H1 (cell line): ENCODE results near the gene PARD3. TPM values are rescaled to one million over a fixed set of nuclear protein-coding genes. Genes with fewer than 3 reads are reported as not detected.

ENCODE experiments used
- BCL11A ChIP-seq, 2 experiments: IDR thresholded peaks; one replicate each; pipeline ENCODE4 v1.6.1; 2011; ENCODE audit warnings: low read depth in 2 of 2, low read length in 2 of 2, mild to moderate bottlenecking in 2 of 2
- POLR2AphosphoS5 ChIP-seq: IDR thresholded peaks from 2 replicates; pipeline ENCODE4 v1.6.1; 2011; ENCODE audit warnings: low read depth, low read length
- RFX5 ChIP-seq: IDR thresholded peaks from 2 replicates; pipeline ENCODE4 v1.6.1; 2011; ENCODE audit warnings: low read depth, low read length, improper control_type of control experiment, borderline replicate concordance
- RNF2 ChIP-seq: fragments of 200-900, 300-1000 bp; sonication (generic); IDR thresholded peaks from 2 replicates; pipeline ENCODE4 v1.7.1; 2016; ENCODE audit warnings: borderline replicate concordance, low read depth, mild to moderate bottlenecking, antibody characterized with exemption, low read length; ENCODE audit not compliant: poor library complexity, severe bottlenecking; ENCODE audit errors: missing control alignments
- polyA plus RNA-seq, 7 experiments: library from polyadenylated mRNA; depleted of rRNA in 3 of 7; stranded (reverse) in 5 of 7; unstranded in 2 of 7; fragments of >200 nt in 5 of 7; fragments of 200-250 nt in 2 of 7; gene quantifications; 1 replicate in 5 of 7; 2 replicates in 1 of 7; 4 replicates in 1 of 7; pipeline versions ENCODE4 v1.2.1 to v1.2.3, GENCODE V29; 2011 to 2013; ENCODE audit warnings: missing spikeins in 2 of 7, mixed read lengths in 2 of 7
- total RNA-seq: library from RNA; stranded (reverse); fragmentation: NEBNext Ultra II Directional; extraction: Animal tissue kit (Norgen Biotek cat#: 25700); gene quantifications from 2 replicates; pipeline ENCODE4 v1.2.1, GENCODE V29; 2021
- TF ChIP-seq, protein P1 (sequence below): IDR thresholded peaks from 2 replicates; pipeline ENCODE4 v1.6.1; 2012; ENCODE audit warnings: inconsistent platforms

PARD3 gene
- total and polyA plus RNA-seq, 2 of the 8 experiments (the other 6 are each of a cell fraction or from before 2014, with no cell fraction given): 19.7 to 49.1 TPM

DNA sequence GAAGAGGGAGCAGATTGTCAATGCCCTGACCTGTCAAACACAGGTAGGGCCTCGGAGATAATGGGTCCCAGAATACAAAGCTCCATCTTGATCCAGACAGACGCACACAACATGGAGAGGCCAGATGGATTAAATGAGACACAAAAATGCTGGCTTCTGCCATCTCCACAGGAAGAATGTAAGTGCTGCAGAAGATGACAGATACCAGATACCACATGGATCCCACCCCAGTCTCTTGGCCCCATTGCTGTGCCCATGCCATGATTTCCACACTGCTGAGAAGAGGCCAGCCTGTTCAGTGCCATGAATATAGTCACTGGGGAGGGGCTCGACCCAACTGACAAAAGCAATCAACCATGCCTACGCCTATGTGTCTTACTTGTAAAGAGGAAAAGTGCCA lies 487.9 kb downstream of the PARD3 start (continued):
- TF ChIP-seq RNF2 (no peak), POLR2AphosphoS5 (no peak), BCL11A (IDR thresholded peaks at IDR 0.05; ENCODE audit: low read depth in 2 of 2, low read length in 2 of 2) (no peak), RFX5 (no peak)
- TF ChIP-seq, protein P1, sequence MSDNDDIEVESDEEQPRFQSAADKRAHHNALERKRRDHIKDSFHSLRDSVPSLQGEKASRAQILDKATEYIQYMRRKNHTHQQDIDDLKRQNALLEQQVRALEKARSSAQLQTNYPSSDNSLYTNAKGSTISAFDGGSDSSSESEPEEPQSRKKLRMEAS: no peak
